ENCODE data around the gene HEXA.

HEXA gene

DNA sequence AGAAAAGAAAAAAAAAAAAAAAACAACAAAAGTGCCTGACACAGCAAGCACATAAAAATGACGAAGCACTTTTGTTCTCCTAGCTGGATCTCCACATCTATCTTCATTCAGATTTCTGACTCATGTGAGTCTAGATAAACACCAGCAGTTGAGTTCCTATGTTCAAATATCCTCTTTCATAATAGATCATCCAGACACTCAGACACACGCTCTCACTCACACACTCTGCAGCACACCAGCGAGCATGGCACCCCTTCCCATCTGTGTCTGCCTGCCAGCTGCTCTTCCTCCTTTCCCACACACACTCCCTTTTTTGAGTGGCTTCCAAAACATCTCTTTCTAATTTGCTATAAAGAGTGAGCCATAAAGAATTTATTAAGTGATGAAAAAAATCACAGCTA, 36.0 kb downstream of the HEXA start:
- ATAC-seq (replicated peaks; ENCODE audit: extremely low read depth, poor library complexity, severe bottlenecking) (no peak), DNase-seq (ENCODE audit: low spot score in 2 of 2) (no peak)
- Mint-ChIP-seq H3K27me3 (no peaks in the 10 kb centered on the region), H3K4me3 (no peak overlapping the region), H3K36me3 (ENCODE audit: insufficient read depth) (peaks cover 10% of the 10 kb centered on the region), H3K4me1 (no peaks in the 10 kb centered on the region), H3K27ac (ENCODE audit: low read depth) (no peak overlapping the region), H3K9me3 (no peaks in the 10 kb centered on the region)

DNA sequence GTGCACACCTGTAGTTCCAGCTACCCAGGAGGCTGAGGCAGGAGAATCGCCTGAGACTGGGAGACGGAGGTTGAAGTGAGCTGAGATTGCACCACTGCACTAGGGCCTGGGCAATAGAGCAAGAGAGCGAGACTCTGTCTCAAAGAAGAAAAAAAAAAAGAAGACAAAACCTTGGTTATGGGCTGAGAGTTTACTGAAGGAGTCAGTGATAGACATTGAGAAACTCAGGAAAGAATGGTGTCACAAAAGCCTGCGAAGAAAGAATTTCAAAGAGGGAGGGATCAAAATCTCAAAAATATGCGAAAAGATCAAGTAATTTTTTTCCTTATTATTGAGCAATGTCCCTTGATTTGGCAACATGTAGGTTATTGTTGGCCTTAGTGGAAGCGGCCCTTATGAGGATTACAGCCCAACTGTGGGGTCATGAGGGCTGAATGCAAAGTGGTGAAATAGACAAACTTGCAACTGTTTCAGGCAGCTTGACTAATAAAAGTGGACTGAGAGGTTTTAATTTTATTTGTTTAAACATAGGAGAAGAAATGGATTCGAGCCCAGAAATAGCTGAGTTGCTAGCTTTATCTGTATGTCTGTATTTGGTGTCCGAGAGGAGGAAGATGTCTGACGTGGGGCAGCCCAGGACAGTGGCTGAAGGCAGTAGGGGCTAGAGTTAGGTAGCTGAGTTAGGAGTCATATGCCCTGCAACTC, 37.0 kb downstream of the HEXA start:
- peaks cover 10% of the 10 kb centered on the region for H3K36me3 Mint-ChIP-seq (ENCODE audit: insufficient read depth)
- no peak overlapping the region for H3K27ac Mint-ChIP-seq (ENCODE audit: low read depth)
- ATAC-seq (replicated peaks; ENCODE audit: extremely low read depth, poor library complexity, severe bottlenecking) (no peak), DNase-seq (ENCODE audit: low spot score in 2 of 2) (no peak)
- H3K9me3 Mint-ChIP-seq, result no peaks in the 10 kb centered on the region
- H3K4me3 Mint-ChIP-seq, result no peak overlapping the region
- H3K4me1 Mint-ChIP-seq, result no peaks in the 10 kb centered on the region
- H3K27me3 Mint-ChIP-seq, result no peaks in the 10 kb centered on the region

DNA sequence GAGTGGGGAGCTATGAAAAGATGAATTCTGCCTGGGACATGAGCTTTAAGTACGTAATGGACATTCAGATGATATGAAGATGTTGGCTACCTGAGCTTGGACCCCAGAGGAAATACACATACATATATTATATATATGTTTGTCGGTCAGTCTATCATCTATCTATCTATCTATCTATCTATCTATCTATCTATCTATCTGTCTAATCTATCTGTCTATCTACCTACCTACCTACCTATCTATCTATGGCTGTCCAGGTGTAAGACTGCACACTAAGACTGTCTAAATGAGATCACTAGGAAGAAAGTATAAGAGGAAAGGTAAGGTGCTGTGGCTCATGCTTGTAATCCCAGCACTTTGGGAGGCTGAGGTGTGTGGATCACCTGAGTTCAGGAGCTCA, 37.7 kb downstream of the HEXA start:
- ATAC-seq (replicated peaks; ENCODE audit: extremely low read depth, poor library complexity, severe bottlenecking) (no peak), DNase-seq (ENCODE audit: low spot score in 2 of 2) (no peak)
- H3K4me3 Mint-ChIP-seq, result no peak overlapping the region
- no peak overlapping the region for H3K27ac Mint-ChIP-seq (ENCODE audit: low read depth)
- H3K9me3 Mint-ChIP-seq, result no peaks in the 10 kb centered on the region
- no peaks in the 10 kb centered on the region for H3K27me3 Mint-ChIP-seq
- H3K4me1 Mint-ChIP-seq, result no peaks in the 10 kb centered on the region
- H3K36me3 Mint-ChIP-seq (ENCODE audit: insufficient read depth), result peaks cover 10% of the 10 kb centered on the region

DNA sequence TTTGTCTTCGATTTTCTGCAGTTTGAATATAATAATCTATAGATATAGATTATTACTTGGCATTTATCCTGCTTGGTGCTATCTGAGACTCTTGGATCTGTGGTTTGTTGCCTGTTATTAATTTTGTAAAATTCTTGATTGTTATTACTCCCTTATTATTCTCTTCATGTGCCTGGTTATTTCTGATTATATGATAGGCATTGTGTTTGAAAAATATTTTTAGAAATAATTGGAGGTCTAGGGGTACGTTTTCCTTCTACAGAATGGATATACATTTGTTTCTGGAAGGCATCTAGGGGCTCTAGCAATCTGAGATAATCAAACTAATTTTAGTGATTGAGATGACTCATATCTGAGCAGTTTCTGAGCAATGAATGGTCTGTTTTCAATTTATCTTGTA, 41.0 kb downstream of the HEXA start:
- DNase-seq (ENCODE audit: low spot score in 2 of 2), result no peak
- Mint-ChIP-seq H3K27me3 (no peaks in the 10 kb centered on the region), H3K4me1 (no peaks in the 10 kb centered on the region), H3K4me3 (no peak overlapping the region), H3K27ac (ENCODE audit: low read depth) (no peak overlapping the region), H3K9me3 (no peaks in the 10 kb centered on the region), H3K36me3 (ENCODE audit: insufficient read depth) (peaks cover 11% of the 10 kb centered on the region)
- ATAC-seq (replicated peaks; ENCODE audit: extremely low read depth, poor library complexity, severe bottlenecking), result no peak

DNA sequence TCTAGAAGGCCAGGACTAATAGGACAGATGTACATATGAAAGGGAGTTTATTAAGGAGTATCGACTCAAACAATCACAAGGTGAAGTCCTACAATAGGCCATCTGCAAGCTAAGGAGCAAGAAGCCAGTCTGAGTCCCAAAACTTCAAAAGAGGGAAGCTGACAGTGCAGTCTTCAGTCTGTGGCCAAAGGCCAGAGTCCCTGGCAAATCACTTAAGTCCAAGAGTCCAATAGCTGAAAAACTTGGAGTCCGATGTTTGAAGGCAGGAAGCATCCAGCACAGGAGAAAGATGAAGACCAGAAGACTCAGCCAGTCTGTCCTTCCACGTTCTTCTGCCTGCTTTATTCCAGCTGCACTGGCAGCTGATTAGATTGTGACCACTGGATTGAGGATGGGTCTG, 44.8 kb downstream of the HEXA start:
- peaks cover 21% of the 10 kb centered on the region for H3K36me3 Mint-ChIP-seq (ENCODE audit: insufficient read depth)
- H3K9me3 Mint-ChIP-seq, result no peaks in the 10 kb centered on the region
- no peak overlapping the region for H3K27ac Mint-ChIP-seq (ENCODE audit: low read depth)
- no peaks in the 10 kb centered on the region for H3K27me3 Mint-ChIP-seq
- no peaks in the 10 kb centered on the region for H3K4me1 Mint-ChIP-seq
- no peak for DNase-seq (ENCODE audit: low spot score in 2 of 2)
- no peak overlapping the region for H3K4me3 Mint-ChIP-seq
- ATAC-seq (replicated peaks; ENCODE audit: extremely low read depth, poor library complexity, severe bottlenecking), result no peak

DNA sequence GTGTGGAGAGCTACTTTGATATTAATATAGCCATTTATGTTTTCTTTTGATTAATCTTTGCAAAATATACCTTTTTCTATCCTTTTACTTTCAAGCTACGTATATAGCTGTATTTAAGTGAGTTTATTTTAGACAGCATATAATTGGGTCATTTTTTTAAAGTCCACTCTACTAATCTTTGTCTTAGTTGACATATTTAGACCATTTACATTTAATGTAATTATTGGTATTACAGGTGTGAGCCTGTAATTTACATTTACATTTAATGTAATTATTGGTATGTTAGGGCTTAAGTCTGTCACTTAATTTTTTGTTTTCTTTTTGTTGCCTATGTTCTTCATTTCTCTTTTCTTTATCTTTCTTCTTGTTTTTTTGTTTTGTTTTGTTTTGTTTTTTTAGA, 52.1 kb downstream of the HEXA start:
- Mint-ChIP-seq H3K9me3 (peaks cover 5% of the 10 kb centered on the region), H3K4me1 (peaks cover 14% of the 10 kb centered on the region), H3K36me3 (ENCODE audit: insufficient read depth) (peaks cover 13% of the 10 kb centered on the region), H3K4me3 (no peak overlapping the region), H3K27me3 (no peaks in the 10 kb centered on the region), H3K27ac (ENCODE audit: low read depth) (no peak overlapping the region)
- ATAC-seq (replicated peaks; ENCODE audit: extremely low read depth, poor library complexity, severe bottlenecking) (no peak), DNase-seq (ENCODE audit: low spot score in 2 of 2) (no peak)

- Mint-ChIP-seq H3K27ac (ENCODE audit: low read depth) (peak within 1 kb of the TSS; percentile 76), H3K36me3 (ENCODE audit: insufficient read depth) (peaks cover 6% of the 10 kb centered on the region), H3K9me3 (peaks cover 5% of the 10 kb centered on the region), H3K27me3 (no peaks in the 10 kb centered on the region), H3K4me1 (peaks cover 19% of the 10 kb centered on the region), H3K4me3 (peak within 1 kb of the TSS; percentile 79)
- peak; percentile 85 for ATAC-seq (replicated peaks; ENCODE audit: extremely low read depth, poor library complexity, severe bottlenecking)
- DNase-seq (ENCODE audit: low spot score in 2 of 2), result peak; percentile 63 to 80
Observed at GRCh38 chr15:72319985-72320671, 55.7 kb downstream of the HEXA start, which contains the start of gene CELF6. TSS of gene CELF6 (minus strand) at chr15:72320157. CDS start at chr15:72319874, 283 bp downstream.

- H3K27me3 Mint-ChIP-seq, result no peaks in the 10 kb centered on the region
- ATAC-seq (replicated peaks; ENCODE audit: extremely low read depth, poor library complexity, severe bottlenecking) (peak; percentile 22), DNase-seq (ENCODE audit: low spot score in 2 of 2) (peak; percentile 23 to 27)
- peak overlapping the region; percentile 79 for H3K4me3 Mint-ChIP-seq
- peak overlapping the region; percentile 76 for H3K27ac Mint-ChIP-seq (ENCODE audit: low read depth)
- H3K4me1 Mint-ChIP-seq, result peaks cover 19% of the 10 kb centered on the region
- peaks cover 5% of the 10 kb centered on the region for H3K9me3 Mint-ChIP-seq
- peaks cover 6% of the 10 kb centered on the region for H3K36me3 Mint-ChIP-seq (ENCODE audit: insufficient read depth)
Observed at GRCh38 chr15:72319360-72319984, 56.3 kb downstream of the HEXA start.

GRCh38 chr15:72318408-72318942, 57.3 kb downstream of the HEXA start:
- H3K36me3 Mint-ChIP-seq (ENCODE audit: insufficient read depth), result peaks cover 6% of the 10 kb centered on the region
- peak overlapping the region; percentile 76 for H3K27ac Mint-ChIP-seq (ENCODE audit: low read depth)
- H3K27me3 Mint-ChIP-seq, result no peaks in the 10 kb centered on the region
- no peaks in the 10 kb centered on the region for H3K9me3 Mint-ChIP-seq
- peaks cover 19% of the 10 kb centered on the region for H3K4me1 Mint-ChIP-seq
- DNase-seq (ENCODE audit: low spot score in 2 of 2), result no peak
- no peak for ATAC-seq (replicated peaks; ENCODE audit: extremely low read depth, poor library complexity, severe bottlenecking)
- H3K4me3 Mint-ChIP-seq, result peak overlapping the region; percentile 71

GRCh38 chr15:72315706-72316370, 60.0 kb downstream of the HEXA start:
- DNase-seq (ENCODE audit: low spot score in 2 of 2) (no peak), ATAC-seq (replicated peaks; ENCODE audit: extremely low read depth, poor library complexity, severe bottlenecking) (no peak)
- H3K27ac Mint-ChIP-seq (ENCODE audit: low read depth), result no peak overlapping the region
- H3K4me1 Mint-ChIP-seq, result peaks cover 19% of the 10 kb centered on the region
- H3K36me3 Mint-ChIP-seq (ENCODE audit: insufficient read depth), result peaks cover 5% of the 10 kb centered on the region
- H3K4me3 Mint-ChIP-seq, result no peak overlapping the region
- H3K27me3 Mint-ChIP-seq, result no peaks in the 10 kb centered on the region
- no peaks in the 10 kb centered on the region for H3K9me3 Mint-ChIP-seq

GRCh38 chr15:72313881-72314280, 61.9 kb downstream of the HEXA start:
- ATAC-seq (replicated peaks; ENCODE audit: extremely low read depth, poor library complexity, severe bottlenecking), result no peak
- Mint-ChIP-seq H3K9me3 (no peaks in the 10 kb centered on the region), H3K36me3 (ENCODE audit: insufficient read depth) (peaks cover 4% of the 10 kb centered on the region), H3K4me1 (peaks cover 6% of the 10 kb centered on the region), H3K27ac (ENCODE audit: low read depth) (no peak overlapping the region), H3K4me3 (no peak overlapping the region), H3K27me3 (no peaks in the 10 kb centered on the region)
- no peak for DNase-seq (ENCODE audit: low spot score in 2 of 2)

DNA sequence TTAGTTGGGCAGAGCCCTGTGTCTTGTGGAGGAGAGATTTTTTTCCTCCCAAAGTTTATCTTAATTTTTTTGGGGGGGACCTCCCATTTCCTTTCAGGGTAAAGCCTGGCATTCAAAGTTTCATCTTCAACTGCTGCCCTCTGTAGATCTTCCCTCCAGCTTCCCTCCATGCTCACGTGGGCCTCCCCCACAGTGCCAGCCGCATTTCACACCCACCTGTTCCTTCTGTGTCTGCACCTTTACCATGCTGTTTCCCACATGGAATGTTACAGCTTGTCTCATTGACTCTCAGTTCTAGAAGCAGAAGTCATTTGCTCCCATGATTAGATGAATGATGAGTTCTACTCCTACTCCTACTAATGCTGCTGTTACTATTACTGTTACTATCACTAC, 62.4 kb downstream of the HEXA start:
- no peak overlapping the region for H3K4me3 Mint-ChIP-seq
- ATAC-seq (replicated peaks; ENCODE audit: extremely low read depth, poor library complexity, severe bottlenecking), result no peak
- DNase-seq (ENCODE audit: low spot score in 2 of 2), result no peak
- peaks cover 2% of the 10 kb centered on the region for H3K4me1 Mint-ChIP-seq
- H3K9me3 Mint-ChIP-seq, result no peaks in the 10 kb centered on the region
- H3K27ac Mint-ChIP-seq (ENCODE audit: low read depth), result no peak overlapping the region
- no peaks in the 10 kb centered on the region for H3K27me3 Mint-ChIP-seq
- H3K36me3 Mint-ChIP-seq (ENCODE audit: insufficient read depth), result peaks cover 5% of the 10 kb centered on the region
